Lower lobe of right lung (tissue), 2 donors: ENCODE measurements around the gene CHST4. TPM values are rescaled to one million over a fixed set of nuclear protein-coding genes. Genes with fewer than 3 reads are reported as not detected.

Source experiments
- ATAC-seq, 2 donors: fragments of 200-7000 bp; cut with Tn5 transposase; one replicate each; pipeline ENCODE4 v1.9.1; 2020 to 2022; ENCODE audit warnings: mild to moderate bottlenecking in 2 of 2, moderate library complexity in 2 of 2
- DNase-seq: peaks from one replicate; pipeline ENCODE4 v3.0.0-alpha.2; 2020
- H3K27ac ChIP-seq: fragments of 200-600 bp; one replicate; pipeline ENCODE4 v1.8.0; 2022
- H3K27me3 ChIP-seq: fragments of 200-600 bp; one replicate; pipeline ENCODE4 v1.8.0; 2022; ENCODE audit warnings: low read depth
- H3K36me3 ChIP-seq: fragments of 200-600 bp; one replicate; pipeline ENCODE4 v1.8.0; 2022; ENCODE audit warnings: mild to moderate bottlenecking
- H3K4me1 ChIP-seq: fragments of 200-600 bp; one replicate; pipeline ENCODE4 v1.8.0; 2022
- H3K4me3 ChIP-seq: fragments of 200-600 bp; one replicate; pipeline ENCODE4 v1.8.0; 2022; ENCODE audit warnings: mild to moderate bottlenecking
- H3K9me3 ChIP-seq: fragments of 200-600 bp; one replicate; pipeline ENCODE4 v1.8.0; 2022
- CTCF ChIP-seq: fragments of 200-600 bp; IDR thresholded peaks from one replicate; pipeline ENCODE4 v1.8.0; 2022; ENCODE audit warnings: antibody characterized with exemption, mild to moderate bottlenecking
- intact Hi-C: fragments of 100-400 bp; cut with DNase I; formaldehyde crosslinking; loops from one replicate; pipeline ENCODE4 v1.11.0; 2022
- long read RNA-seq: library from polyadenylated mRNA; unstranded; transcript quantifications from one replicate; pipeline ENCODE4 v2.0.0, GENCODE V29; 2021
- total RNA-seq: library from RNA; stranded (reverse); fragmentation: NEBNext Ultra II Directional; extraction: Animal tissue kit (Norgen Biotek cat#: 25700); gene quantifications from one replicate; pipeline ENCODE4 v1.2.1, GENCODE V29; 2021
- donor health status: DM: no; HTN: yes; CAD: no; lungs with severe emphysema.

Gene CHST4
- total RNA-seq: 0.27 TPM
- long read RNA-seq, partial matches to known transcripts: 0 of 3 reads
- long read RNA-seq, other reads (novel, unspliced or antisense): 2 of 3 reads

GRCh38 chr16:71526111-71526631, at the start of gene CHST4:
Gene CHST4 (plus strand): TSS chr16:71526426. CDS start chr16:71536678, 10,252 bp downstream.
- Histone ChIP-seq H3K9me3 (no peaks in the 10 kb centered on the region), H3K36me3 (no peaks in the 10 kb centered on the region), H3K27ac (no peak within 1 kb of the TSS), H3K27me3 (no peaks in the 10 kb centered on the region), H3K4me1 (no peaks in the 10 kb centered on the region), H3K4me3 (no peak within 1 kb of the TSS)
- intact Hi-C loops: no loop called here
- TF ChIP-seq CTCF: no peak
- DNase-seq: no peak
- peak; percentile 57 to 73 for ATAC-seq

GRCh38 chr16:71476457-71477124, 49.6 kb upstream of the CHST4 start:
- no peaks in the 10 kb centered on the region for H3K4me1 ChIP-seq
- H3K27ac ChIP-seq: no peak overlapping the region
- DNase-seq (no peak), ATAC-seq (no peak)
- H3K27me3 ChIP-seq: no peaks in the 10 kb centered on the region
- TF ChIP-seq CTCF: no peak
- no peak overlapping the region for H3K4me3 ChIP-seq
- H3K36me3 ChIP-seq: peaks cover 56% of the 10 kb centered on the region
- intact Hi-C loops: no loop called here
- H3K9me3 ChIP-seq: no peaks in the 10 kb centered on the region

GRCh38 chr16:71479420-71479819, 46.8 kb upstream of the CHST4 start:
- Histone ChIP-seq H3K9me3 (no peaks in the 10 kb centered on the region), H3K4me3 (no peak overlapping the region), H3K36me3 (peaks cover 51% of the 10 kb centered on the region), H3K4me1 (peaks cover 9% of the 10 kb centered on the region), H3K27ac (no peak overlapping the region), H3K27me3 (no peaks in the 10 kb centered on the region)
- peak; percentile 25 for TF ChIP-seq CTCF
- intact Hi-C loops: no loop called here
- no peak for ATAC-seq
- no peak for DNase-seq

- intact Hi-C loops: no loop called here
- ATAC-seq: no peak
- TF ChIP-seq CTCF: no peak
- no peak for DNase-seq
- H3K36me3 ChIP-seq: peaks cover 36% of the 10 kb centered on the region
- H3K4me1 ChIP-seq: peaks cover 14% of the 10 kb centered on the region
- H3K27me3 ChIP-seq: no peaks in the 10 kb centered on the region
- no peaks in the 10 kb centered on the region for H3K9me3 ChIP-seq
- H3K27ac ChIP-seq: no peak overlapping the region
- no peak overlapping the region for H3K4me3 ChIP-seq
Measured at GRCh38 chr16:71480956-71481355, 45.3 kb upstream of the CHST4 start.

- Histone ChIP-seq H3K27ac (no peak overlapping the region), H3K9me3 (no peaks in the 10 kb centered on the region), H3K4me1 (peaks cover 14% of the 10 kb centered on the region), H3K4me3 (no peak overlapping the region), H3K27me3 (no peaks in the 10 kb centered on the region), H3K36me3 (peaks cover 20% of the 10 kb centered on the region)
- DNase-seq: no peak
- ATAC-seq: no peak
- intact Hi-C loops: no loop called here
- no peak for TF ChIP-seq CTCF
Measured at GRCh38 chr16:71482569-71482968, 43.7 kb upstream of the CHST4 start.
